DMS114 treated with DMSO at 0.1 percent for 48 hours (cell line): ENCODE results near the gene GRIN3A.
"Not testable (repeated sequence)": the region's sequence is repeated elsewhere in the genome, so short reads cannot be mapped to it uniquely, and the experiment has no call there.

ENCODE experiments used
- DNase-seq: peaks from one replicate; lab custom pipeline; 2025; ENCODE audit not compliant: unreplicated experiment; lab: John Stamatoyannopoulos, UW

GRIN3A gene

DNA sequence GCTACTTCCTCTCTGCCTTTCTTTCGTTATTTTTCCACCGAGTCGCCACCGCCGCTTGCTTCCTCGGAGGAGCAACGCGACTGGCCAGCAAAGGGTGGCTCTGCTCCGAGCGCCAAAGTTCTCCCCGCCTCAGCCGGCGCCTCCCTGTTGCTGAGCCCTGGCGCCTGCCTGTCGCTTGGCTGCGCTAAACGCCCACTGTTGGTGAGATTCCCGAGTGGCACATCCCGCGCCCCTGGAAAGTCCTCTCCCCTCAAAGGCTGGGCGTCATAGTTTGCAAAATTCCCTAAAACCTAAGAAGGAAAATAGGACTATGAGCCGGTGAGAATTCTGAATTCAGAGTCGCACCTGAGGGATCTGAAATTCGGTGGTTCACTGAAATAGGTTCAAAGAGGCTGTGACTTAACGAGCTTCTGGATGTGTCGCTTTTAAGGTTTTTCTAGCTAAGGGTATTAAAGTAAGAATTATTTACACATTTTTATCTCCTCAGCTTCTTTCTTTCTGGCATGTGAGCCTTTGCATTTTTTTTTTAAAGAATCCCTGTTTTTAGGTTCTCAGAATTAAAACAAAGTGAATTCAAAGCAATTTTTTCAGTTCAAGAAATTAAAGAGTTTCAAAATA lies at the start of gene GRIN3A:
GRIN3A (minus strand) TSS at position 82 of the 618 bp plus-strand sequence. CDS start 668 bp downstream, outside the sequence.
- DNase-seq: peak; percentile 1

DNA sequence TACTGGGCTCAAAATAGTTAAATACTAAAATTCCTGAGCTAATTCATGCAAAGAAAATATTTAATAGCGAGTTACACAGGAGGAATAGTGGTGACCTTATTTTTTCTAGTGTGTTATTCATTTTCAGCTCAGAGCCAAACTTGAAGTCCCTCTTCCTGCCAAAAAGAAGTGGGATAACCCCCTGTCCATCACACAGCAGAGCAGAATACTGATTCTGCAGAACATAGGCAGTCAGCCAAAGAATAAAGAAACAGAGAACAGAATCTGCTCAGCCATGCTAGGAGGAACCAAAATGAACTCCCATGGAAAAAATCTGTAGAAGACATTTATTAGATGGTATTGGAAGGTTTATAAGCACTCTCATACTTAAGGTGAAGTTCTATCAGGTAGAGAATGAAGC lies 49.4 kb upstream of the GRIN3A start:
- DNase-seq: no peak

- no peak for DNase-seq
Observed at GRCh38 chr9:101778332-101778731, 39.9 kb upstream of the GRIN3A start.

DNA sequence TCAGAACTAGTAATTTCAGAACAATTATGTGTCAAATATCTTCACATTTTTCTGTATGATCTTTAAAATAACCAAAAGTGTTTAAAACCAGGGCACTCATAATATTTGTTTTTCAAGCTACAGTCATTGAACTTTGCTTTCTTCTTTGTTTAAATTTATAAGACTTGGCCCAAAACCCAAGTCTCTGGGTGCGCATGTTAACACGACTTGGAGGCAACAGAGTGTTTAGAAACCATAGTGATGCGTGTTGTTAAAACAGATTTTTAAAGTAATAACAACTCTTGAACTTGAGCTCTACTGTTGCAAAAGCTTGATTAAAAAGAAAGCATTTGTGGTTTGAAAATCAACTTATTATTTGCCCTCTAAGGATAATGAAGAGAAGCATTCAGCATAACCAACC lies 26.0 kb upstream of the GRIN3A start:
- DNase-seq: no peak

DNA sequence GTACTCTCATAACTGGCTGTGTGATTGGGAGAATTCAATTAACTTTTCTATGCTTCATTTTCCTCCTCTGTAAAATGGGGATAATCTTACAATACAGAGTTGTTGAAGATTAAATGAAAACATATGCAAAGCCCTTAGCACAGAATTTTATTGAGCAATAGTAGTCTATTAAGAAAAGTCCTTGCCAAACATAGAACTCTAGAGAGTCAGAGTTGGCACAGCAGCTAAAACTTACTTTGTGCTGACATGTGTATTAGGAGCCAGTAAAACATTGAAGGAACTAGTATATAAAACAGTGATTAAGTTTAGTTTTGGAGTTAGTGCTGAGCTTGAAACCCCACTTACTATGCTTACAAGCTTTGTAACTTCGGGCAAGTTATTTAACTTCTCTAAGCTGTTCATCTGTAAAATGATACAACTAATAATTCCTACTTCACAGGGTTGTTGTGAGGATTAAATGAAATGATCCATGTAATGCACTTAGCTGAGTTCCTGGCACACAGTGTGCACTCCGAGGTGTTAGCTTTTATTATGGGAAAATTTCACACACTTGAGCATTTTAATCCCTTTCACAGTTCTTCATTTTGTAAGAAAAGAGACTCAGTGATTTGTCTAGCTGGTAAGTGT lies 20.0 kb upstream of the GRIN3A start:
- no peak for DNase-seq

DNA sequence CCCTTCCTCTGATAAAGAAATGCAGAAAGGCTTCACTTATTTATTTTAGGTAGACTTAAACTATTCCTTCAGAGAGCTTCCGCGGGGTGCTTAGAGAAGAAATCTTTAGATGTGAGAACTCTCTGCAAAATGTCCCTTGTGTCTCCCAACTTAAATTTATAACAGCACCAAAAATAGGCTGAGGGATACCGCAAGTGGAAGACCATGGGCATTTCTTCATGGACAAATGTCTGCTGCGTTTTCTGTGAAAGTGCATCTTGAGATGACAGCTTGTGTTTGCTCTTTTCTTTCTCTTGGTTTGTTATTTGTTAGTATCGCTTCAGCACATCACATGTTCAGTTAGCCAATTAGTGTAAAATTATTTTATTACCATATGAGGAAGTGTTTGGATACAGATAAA lies 15.3 kb upstream of the GRIN3A start:
- DNase-seq: no peak

DNA sequence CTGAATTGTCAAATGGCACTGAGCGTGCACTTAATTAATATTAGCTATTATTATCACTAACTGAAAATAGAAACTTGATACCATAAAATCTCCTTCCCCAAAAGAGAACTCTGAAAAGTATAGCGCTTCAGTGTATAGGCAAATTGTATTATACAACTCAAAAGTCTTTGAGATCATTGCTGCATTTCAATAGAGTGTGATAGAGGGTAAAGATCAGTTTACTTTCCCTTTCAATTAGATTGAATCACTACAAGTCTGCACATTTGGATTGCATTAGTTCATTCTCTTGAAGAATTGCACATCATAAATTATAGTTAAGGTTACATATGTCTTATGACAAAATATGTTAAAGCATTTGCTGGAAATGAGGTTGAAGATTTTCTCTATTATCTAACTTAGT lies 13.4 kb upstream of the GRIN3A start:
- no peak for DNase-seq

GRCh38 chr9:101739311-101739710 lies 864 bp upstream of the GRIN3A start:
- DNase-seq: no peak

GRCh38 chr9:101737705-101738565 lies 512 bp downstream of the GRIN3A start:
- no peak for DNase-seq

DNA sequence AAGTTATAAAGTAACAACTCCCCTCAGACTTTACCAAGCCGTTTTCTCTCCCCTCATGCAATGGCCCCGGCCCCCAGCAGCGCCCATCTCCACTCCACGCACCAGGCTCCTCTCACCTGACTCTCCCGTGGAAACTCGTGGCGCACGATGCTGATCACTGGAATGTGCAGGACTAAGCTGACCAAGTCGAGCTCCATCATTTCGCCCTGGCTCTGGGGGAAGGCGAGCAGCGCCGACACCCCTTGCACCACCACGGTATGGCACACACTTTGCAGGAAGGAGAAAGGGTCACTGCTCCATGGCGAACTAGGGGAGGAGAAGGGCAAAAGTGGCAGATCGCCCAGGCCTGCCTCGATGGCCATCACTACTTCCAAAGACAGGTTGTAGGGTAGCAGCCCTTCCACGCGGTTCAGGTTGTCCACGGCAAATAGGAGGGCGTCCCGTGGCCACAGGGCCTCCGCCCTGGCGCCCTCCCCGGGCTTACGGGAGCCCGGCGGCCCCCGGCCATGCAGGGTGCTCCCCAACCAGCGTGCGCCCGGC lies 1.2 kb downstream of the GRIN3A start:
- DNase-seq: no peak

DNA sequence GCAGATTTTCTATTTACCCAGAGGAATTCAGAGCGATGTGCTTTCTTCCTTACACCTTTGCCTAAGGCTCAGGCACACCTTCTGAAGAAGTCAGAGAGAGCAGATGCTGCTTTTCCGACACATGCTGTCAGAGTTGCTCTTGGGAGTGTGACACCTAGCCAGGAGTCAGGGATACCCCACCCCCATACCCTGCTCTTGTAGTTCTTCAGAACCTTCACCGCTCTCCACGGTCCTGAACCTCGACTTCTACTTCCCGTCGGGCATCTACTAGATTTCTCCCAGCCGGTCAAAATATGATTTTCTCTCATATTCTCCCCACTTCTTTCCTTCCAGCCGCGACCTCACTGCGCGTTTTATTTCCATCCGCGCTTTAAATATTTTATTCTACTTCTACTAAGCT lies 1.7 kb downstream of the GRIN3A start:
- no peak for DNase-seq

DNA sequence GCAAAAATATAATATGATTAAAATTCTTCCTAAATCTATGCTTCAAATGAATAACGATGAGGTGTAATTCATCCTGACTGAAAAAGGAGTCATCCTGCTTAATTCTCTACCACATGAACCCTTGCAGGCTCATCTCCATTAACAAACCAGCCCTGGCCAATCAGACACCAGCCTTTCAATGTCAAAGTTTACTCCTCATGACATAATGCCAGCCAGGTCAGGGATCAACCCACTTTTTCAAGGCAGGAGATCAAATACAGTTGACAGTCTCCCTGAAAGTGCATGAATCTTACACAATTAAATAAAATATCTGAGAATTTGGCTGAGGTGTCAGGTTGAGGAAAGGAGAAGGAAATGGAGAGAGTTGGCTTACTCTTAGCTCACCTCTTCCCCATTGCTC lies 7.0 kb downstream of the GRIN3A start:
- no peak for DNase-seq

DNA sequence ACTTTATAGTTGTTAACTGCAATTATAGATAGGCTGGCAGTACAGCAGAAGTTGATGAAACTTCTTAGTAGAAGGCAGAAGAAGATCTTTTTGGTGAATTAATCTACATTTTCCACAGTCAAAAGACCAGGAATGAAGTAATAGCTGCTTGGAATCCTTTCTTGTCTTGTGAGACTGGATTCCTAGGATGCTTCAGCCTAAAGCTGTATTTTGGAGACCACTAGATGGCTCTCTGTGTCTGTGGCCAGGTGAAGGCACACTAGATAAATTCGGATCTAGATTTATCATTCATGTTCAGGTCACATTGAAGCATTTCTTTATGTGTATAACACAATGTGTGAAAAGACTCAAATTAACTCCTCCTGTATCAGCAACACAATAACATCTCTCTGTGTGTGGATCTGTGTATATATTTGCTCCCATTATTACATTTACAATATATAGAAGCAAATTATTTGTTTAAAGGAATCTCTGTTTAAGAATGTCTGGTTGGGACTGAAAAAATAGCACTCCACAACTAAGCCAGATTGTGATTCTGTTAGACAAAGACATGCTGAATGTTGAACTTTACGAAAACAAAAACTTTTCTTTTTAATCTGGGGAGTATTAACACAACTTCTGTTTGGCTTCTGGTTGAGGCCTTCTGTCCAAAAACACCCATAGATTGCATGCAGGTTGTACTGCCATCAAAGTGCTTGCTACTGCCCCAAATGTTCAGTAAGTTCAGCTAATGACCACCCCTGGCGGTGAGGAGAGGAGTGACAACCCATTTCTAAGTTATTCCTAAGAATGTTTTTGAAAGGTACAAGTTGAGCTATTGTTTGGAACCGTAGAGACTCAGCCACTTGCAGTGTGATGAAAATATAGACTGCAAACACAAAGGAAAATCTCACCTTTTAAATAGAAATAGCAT lies 10.6 kb downstream of the GRIN3A start:
- DNase-seq: peak; percentile 4

DNA sequence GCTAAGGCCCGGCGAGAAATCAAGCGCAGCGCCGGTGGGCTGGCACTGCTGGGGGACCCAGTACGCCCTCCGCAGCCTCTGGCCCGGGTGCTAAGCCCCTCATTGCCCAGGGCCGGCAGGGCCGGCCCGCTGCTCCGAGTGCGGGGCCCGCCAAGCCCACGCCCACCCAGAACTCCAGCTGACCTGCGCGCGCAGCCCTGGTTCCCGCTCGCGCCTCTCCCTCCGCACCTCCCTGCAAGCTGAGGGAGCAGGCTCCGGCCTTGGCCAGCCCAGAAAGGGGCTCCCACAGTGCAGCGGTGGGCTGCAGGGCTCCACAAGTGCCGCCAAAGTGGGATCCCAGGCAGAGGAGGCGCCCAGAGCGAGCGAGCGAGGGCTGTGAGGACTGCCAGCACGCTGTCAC lies 14.2 kb downstream of the GRIN3A start:
- not testable (repeated sequence) for DNase-seq

DNA sequence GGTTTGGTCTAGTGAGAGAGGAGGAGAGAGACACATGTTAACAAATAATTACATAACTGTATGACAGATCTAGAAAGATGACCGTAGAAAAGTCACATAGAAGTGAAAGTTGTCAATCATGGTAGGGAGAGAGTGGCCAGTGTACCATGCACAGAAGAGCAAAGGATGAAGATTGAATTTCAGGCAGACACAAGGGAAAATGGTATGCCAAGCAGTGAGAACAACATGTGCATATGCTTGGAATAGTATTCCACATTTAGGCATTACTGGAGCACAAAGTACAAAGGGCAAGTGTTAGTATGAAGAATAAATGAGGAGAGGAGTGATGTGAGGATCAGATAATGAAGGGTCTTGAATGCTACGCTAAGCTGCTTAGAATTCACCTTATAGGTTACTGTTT lies 20.3 kb downstream of the GRIN3A start:
- DNase-seq: no peak

DNA sequence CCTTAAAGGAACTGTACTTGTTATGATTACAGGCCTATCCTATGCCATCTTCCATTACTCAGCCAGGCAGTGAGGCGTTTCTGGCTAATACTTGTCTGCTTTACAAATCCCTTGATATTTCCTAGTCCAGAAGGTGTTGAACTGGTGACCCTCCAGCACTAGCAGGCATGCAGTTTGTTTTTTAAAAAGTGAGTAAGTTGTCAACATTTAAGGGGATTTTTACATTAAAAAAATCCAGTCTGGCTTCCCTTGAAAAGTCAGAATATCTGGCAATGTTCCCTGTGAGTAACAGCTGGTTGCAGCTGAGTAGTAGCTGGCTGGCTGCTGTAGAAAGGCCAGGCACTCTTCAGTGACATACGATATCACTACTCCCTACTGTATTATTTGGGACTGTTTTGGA lies 21.8 kb downstream of the GRIN3A start:
- no peak for DNase-seq

GRCh38 chr9:101711330-101711941 lies 27.0 kb downstream of the GRIN3A start:
- no peak for DNase-seq

GRCh38 chr9:101708855-101709254 lies 29.6 kb downstream of the GRIN3A start:
- no peak for DNase-seq

- no peak for DNase-seq
Observed at GRCh38 chr9:101707721-101708120, 30.7 kb downstream of the GRIN3A start.

DNA sequence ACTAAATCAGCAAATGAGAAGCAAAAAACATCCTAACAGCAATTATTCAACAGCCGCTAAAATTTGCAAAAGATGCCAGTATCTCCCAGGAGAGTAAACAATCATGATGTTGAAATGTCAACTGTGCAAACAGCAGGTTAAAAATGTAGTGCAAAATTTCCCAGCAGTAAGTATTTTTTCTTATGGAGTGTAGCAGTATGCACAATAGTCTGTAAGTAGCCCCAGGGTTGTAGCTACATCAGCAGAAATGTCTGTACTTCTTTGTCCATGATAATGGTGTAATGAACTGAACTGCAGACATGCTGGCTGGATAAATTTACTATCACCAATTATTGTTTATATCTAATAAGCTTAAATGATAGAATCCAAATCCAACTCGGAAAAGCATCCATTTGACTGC lies 31.4 kb downstream of the GRIN3A start:
- DNase-seq: no peak
